ENCODE measurements around the gene PCBP3. TPM values are rescaled to one million over a fixed set of nuclear protein-coding genes. Genes with fewer than 3 reads are reported as not detected.

The PCBP3 gene
- total RNA-seq, 1 donor from 2014 or later = not detected

DNA sequence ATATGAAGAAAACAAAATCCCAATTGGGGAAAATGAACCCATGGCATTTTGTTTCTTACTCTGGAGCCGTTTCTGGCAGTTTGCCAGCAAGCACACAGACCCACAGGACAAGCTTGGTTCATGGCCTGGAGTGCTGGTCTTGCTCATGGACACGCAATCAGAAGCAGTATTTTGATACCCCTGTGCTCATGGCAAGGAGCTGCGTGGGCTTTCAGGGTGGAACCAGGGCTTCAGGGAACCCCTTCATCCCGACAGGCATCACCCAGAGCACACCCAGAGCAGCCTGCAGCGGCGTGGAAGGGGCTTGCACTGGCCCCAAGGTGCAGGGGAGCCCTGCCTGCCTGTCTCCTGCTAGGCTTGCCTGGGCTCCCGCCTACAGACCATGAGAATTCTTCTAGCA, 45.4 kb upstream of the PCBP3 start:
- no peaks in the 10 kb centered on the region for H3K27me3 ChIP-seq (ENCODE audit: control insufficient read depth, insufficient read depth, low read length)
- DNase-seq (ENCODE audit: low read depth) = no peak
- TF ChIP-seq, protein P1, sequence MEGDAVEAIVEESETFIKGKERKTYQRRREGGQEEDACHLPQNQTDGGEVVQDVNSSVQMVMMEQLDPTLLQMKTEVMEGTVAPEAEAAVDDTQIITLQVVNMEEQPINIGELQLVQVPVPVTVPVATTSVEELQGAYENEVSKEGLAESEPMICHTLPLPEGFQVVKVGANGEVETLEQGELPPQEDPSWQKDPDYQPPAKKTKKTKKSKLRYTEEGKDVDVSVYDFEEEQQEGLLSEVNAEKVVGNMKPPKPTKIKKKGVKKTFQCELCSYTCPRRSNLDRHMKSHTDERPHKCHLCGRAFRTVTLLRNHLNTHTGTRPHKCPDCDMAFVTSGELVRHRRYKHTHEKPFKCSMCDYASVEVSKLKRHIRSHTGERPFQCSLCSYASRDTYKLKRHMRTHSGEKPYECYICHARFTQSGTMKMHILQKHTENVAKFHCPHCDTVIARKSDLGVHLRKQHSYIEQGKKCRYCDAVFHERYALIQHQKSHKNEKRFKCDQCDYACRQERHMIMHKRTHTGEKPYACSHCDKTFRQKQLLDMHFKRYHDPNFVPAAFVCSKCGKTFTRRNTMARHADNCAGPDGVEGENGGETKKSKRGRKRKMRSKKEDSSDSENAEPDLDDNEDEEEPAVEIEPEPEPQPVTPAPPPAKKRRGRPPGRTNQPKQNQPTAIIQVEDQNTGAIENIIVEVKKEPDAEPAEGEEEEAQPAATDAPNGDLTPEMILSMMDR (IDR thresholded peaks at IDR 0.05; ENCODE audit: insufficient read depth, low read length, severe bottlenecking) = no peak

DNA sequence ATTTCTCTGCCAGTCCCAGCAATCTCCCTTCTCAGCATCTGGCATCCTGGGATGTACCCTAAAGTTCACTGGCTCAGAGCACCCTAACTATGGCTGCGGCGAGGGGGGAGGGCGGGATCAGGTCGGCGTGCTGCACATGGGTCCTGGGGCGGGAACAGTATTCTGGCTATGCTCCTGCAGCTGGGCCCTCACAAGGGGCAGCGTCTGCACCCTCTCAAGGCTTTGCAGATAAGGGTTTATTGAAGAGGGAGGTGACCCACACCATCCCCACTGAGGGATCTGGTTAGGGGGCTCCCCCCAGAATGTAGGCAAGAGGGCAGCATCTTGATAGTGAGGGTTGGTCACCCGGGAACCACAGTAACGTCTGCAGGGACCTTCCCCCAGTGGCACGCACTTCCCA, 44.9 kb upstream of the PCBP3 start:
- TF ChIP-seq, protein P1 (IDR thresholded peaks at IDR 0.05; ENCODE audit: insufficient read depth, low read length, severe bottlenecking) = no peak
- no peaks in the 10 kb centered on the region for H3K27me3 ChIP-seq (ENCODE audit: control insufficient read depth, insufficient read depth, low read length)
- DNase-seq (ENCODE audit: low read depth) (no peak), FAIRE-seq (no peak)
- H3K36me3 ChIP-seq (ENCODE audit: control insufficient read depth, insufficient read depth, low read length) = no peaks in the 10 kb centered on the region
- H3K4me3 ChIP-seq (ENCODE audit: low read depth, low read length) = no peak overlapping the region

More for the DNA sequence above, 45.4 kb upstream of the PCBP3 start:
- no peak for FAIRE-seq
- Histone ChIP-seq H3K4me3 (ENCODE audit: low read depth, low read length) (no peak overlapping the region), H3K36me3 (ENCODE audit: control insufficient read depth, insufficient read depth, low read length) (no peaks in the 10 kb centered on the region)

DNA sequence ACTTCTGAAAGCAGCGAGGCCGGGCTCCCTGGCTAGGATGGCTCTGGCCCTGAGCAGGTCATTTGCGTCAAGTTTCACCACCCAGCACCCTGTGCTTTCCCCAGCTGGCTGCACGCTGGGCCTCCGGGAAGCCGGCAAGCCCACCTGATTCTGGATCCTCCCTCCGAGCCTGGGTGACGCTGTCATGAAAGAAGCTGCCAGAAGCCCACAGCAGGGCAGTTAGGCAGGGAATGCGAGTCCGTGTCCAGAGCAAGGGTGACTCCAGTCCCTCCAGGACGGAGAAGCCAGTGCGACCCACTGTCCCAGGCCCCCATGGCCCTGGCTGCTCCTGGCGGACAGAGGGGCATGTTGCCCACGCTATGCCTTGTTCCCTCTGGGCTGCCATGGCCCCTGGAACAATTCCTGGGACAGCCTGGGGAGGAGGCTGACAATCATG, 44.4 kb upstream of the PCBP3 start:
- TF ChIP-seq, protein P1 (IDR thresholded peaks at IDR 0.05; ENCODE audit: insufficient read depth, low read length, severe bottlenecking) = no peak
- Histone ChIP-seq H3K4me3 (ENCODE audit: low read depth, low read length) (no peak overlapping the region), H3K36me3 (ENCODE audit: control insufficient read depth, insufficient read depth, low read length) (no peaks in the 10 kb centered on the region), H3K27me3 (ENCODE audit: control insufficient read depth, insufficient read depth, low read length) (no peaks in the 10 kb centered on the region)
- DNase-seq (ENCODE audit: low read depth) (no peak), FAIRE-seq (no peak)

DNA sequence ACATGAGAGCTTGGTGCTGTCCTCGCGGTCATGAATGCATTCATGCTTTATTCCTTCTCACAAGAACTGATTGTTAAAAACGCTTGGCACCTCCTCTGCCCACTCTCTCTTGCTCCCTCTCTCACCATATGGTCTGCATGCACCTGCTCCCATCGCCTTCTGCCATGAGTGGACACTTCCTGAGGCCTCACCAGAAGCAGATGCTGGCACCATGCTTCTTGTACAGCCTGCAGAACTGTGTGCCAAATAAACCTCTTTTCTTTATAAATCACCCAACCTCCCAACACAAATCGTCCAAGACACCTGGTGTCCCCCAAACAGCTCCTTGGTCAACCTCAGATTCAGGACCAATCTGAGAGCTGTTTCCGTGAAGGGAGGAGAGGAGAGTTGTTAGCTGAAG, 43.3 kb upstream of the PCBP3 start:
- DNase-seq (ENCODE audit: low read depth) (no peak), FAIRE-seq (no peak)
- TF ChIP-seq, protein P1 (IDR thresholded peaks at IDR 0.05; ENCODE audit: insufficient read depth, low read length, severe bottlenecking) = no peak
- no peaks in the 10 kb centered on the region for H3K36me3 ChIP-seq (ENCODE audit: control insufficient read depth, insufficient read depth, low read length)
- no peak overlapping the region for H3K4me3 ChIP-seq (ENCODE audit: low read depth, low read length)
- H3K27me3 ChIP-seq (ENCODE audit: control insufficient read depth, insufficient read depth, low read length) = no peaks in the 10 kb centered on the region

DNA sequence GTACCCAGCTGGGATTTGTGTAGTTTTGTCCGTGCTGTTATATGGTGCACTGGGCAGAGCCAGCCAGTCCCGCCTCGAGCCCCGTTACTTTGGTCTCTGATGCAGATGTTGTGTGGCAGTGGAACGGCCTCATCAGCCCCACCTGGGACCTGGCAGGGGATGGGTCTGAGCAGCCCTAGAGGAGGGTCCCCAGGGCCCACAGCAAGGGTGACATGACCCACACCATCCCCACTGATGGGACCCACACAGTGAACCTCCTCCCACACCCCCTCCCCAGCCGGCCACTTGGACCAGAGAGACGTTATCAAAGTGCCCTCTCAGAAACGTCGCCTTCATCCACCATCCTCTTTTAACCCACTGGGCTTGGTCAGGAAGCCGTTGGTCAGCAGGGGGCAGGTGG, 42.0 kb upstream of the PCBP3 start:
- H3K27me3 ChIP-seq (ENCODE audit: control insufficient read depth, insufficient read depth, low read length) = no peaks in the 10 kb centered on the region
- no peak for FAIRE-seq

DNA sequence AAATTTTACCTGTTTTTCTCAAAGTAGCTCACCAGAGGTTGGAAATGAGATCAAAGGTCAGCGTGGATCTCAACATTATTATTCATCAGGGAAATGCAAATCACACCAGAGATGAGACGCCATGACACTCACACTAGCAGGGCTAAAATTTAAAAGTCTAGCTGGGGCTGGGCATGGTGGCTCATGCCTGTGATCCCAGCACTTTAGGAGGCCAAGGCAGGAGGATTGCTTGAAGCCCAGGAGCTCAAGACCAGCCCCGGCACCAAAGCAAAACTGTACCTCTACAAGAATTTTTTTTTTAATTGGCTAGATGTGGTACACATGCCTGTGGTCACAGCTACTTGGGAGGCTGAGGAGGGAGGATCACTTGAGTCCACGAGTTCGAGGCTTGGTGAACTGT, 41.4 kb upstream of the PCBP3 start:
- FAIRE-seq = no peak
- Histone ChIP-seq H3K36me3 (ENCODE audit: control insufficient read depth, insufficient read depth, low read length) (no peaks in the 10 kb centered on the region), H3K4me3 (ENCODE audit: low read depth, low read length) (no peak overlapping the region), H3K27me3 (ENCODE audit: control insufficient read depth, insufficient read depth, low read length) (no peaks in the 10 kb centered on the region)
- TF ChIP-seq, protein P1 (IDR thresholded peaks at IDR 0.05; ENCODE audit: insufficient read depth, low read length, severe bottlenecking) = no peak
- DNase-seq (ENCODE audit: low read depth) = no peak

More for the DNA sequence above, 42.0 kb upstream of the PCBP3 start:
- Histone ChIP-seq H3K4me3 (ENCODE audit: low read depth, low read length) (no peak overlapping the region), H3K36me3 (ENCODE audit: control insufficient read depth, insufficient read depth, low read length) (no peaks in the 10 kb centered on the region)
- TF ChIP-seq, protein P1 (IDR thresholded peaks at IDR 0.05; ENCODE audit: insufficient read depth, low read length, severe bottlenecking) = no peak
- DNase-seq (ENCODE audit: low read depth) = no peak

Measured in bronchial epithelial cell (primary cell).